Measurements from ENCODE around the gene CYFIP2. TPM values are rescaled to one million over a fixed set of nuclear protein-coding genes. Genes with fewer than 3 reads are reported as not detected.

The CYFIP2 gene
- total RNA-seq, 1 donor from 2014 or later: 37.4 TPM

DNA sequence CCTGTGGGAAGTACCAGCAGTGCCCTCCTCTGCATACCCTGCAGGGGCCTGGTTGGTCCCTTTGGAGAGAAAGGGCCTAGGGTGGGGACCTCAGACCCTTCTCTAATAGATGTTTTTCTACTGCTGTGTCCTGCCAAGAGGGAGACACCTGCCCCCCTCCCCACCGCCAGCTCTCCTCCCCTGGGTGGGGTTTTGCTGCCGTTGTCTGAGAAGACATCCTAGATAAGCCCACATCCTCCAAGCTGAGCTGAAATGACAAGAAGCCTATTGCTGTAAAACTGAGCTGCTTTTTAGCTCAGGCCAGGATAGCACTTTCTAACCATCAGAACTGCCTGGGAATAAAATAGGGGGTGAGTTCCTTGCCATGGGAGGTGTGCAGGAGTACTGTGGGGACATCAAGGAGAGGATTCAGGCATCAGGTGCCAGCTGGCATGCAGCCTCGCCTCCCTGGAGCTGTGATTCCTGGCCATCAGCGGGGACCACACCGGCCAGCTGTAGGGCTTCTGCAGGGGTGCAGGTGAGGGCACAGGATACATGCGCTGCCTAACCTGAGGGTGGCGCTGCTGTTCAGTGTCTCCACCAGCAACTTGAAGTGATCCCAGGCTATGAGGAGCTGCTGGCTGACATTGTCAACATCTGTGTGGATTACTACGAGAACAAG is 37.9 kb downstream of the CYFIP2 start:
- peaks cover under 1% of the 10 kb centered on the region for H3K36me3 Mint-ChIP-seq (ENCODE audit: low read depth)
- no peaks in the 10 kb centered on the region for H3K9me3 Mint-ChIP-seq (ENCODE audit: low read depth)
- peaks cover 2% of the 10 kb centered on the region for H3K4me1 Mint-ChIP-seq (ENCODE audit: low read depth)
- H3K27me3 Mint-ChIP-seq (ENCODE audit: low read depth): no peaks in the 10 kb centered on the region
- DNase-seq (ENCODE audit: low spot score): no peak
- H3K27ac Mint-ChIP-seq (ENCODE audit: unreplicated experiment): no peak overlapping the region
- TF ChIP-seq, protein P1, sequence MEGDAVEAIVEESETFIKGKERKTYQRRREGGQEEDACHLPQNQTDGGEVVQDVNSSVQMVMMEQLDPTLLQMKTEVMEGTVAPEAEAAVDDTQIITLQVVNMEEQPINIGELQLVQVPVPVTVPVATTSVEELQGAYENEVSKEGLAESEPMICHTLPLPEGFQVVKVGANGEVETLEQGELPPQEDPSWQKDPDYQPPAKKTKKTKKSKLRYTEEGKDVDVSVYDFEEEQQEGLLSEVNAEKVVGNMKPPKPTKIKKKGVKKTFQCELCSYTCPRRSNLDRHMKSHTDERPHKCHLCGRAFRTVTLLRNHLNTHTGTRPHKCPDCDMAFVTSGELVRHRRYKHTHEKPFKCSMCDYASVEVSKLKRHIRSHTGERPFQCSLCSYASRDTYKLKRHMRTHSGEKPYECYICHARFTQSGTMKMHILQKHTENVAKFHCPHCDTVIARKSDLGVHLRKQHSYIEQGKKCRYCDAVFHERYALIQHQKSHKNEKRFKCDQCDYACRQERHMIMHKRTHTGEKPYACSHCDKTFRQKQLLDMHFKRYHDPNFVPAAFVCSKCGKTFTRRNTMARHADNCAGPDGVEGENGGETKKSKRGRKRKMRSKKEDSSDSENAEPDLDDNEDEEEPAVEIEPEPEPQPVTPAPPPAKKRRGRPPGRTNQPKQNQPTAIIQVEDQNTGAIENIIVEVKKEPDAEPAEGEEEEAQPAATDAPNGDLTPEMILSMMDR (IDR thresholded peaks at IDR 0.05): peak; percentile 37
- H3K4me3 Mint-ChIP-seq (ENCODE audit: unreplicated experiment): no peak overlapping the region

DNA sequence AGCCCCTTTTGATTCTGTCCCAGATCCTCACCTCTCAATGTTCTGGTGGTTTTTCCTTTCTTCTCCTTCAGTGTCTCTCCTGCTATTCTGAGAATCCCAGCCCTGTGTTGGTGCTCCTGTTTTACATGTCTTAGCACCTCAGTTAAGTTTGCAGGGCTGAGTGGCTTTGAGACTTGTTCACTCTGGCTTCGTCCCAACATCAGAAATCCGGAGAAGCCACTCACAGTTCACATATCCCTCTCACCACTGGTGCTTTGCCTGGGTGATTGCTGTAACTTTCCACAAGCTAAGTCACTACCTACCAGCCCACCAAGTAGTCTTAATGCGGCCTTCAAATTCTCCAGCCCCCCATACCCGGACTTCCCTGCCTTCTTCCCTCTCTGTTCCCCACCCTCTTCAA is 40.2 kb downstream of the CYFIP2 start:
- H3K36me3 Mint-ChIP-seq (ENCODE audit: low read depth): no peaks in the 10 kb centered on the region
- no peak overlapping the region for H3K4me3 Mint-ChIP-seq (ENCODE audit: unreplicated experiment)
- H3K9me3 Mint-ChIP-seq (ENCODE audit: low read depth): no peaks in the 10 kb centered on the region
- H3K4me1 Mint-ChIP-seq (ENCODE audit: low read depth): peaks cover 5% of the 10 kb centered on the region
- no peaks in the 10 kb centered on the region for H3K27me3 Mint-ChIP-seq (ENCODE audit: low read depth)
- no peak for DNase-seq (ENCODE audit: low spot score)
- TF ChIP-seq, protein P1 (IDR thresholded peaks at IDR 0.05): no peak
- H3K27ac Mint-ChIP-seq (ENCODE audit: unreplicated experiment): no peak overlapping the region

DNA sequence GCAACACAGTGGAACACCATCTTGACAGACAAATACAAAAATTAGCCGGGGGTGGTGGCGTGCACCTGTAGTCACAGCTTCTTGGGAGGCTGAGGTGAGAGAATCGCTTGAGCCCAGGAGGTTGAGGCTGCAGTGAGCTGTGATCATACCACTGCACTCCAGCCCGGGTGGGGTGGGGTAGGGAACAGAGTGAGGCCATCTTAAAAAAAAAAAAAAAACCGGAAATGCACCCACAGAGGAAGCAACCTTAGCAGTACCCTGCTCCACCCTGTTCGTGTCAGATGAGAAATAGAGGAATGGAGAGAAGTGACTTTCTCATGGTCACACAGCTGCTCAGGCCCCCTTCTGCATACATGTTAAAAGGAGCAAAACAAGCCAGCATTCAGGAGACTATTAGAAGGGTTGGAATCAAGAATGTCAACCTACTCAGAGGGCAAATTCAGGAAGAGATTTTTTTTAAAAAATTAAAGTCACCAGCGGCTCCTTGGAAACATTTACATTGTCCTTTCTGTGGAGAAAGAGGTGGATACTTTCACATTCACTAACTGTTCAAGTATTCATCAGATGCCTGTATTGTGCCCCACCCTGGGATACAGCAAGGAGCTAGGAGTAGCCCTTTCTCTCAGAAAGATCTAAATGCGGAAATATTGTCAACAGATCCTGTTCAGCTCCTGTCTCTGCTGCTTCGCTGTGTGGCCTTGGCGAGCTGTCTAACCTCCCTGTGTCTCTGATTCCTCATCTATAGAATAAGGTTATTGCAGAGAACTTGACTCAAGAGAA is 41.0 kb downstream of the CYFIP2 start:
- H3K27ac Mint-ChIP-seq (ENCODE audit: unreplicated experiment): no peak overlapping the region
- TF ChIP-seq, protein P1 (IDR thresholded peaks at IDR 0.05): no peak
- no peaks in the 10 kb centered on the region for H3K9me3 Mint-ChIP-seq (ENCODE audit: low read depth)
- H3K4me3 Mint-ChIP-seq (ENCODE audit: unreplicated experiment): no peak overlapping the region
- H3K4me1 Mint-ChIP-seq (ENCODE audit: low read depth): peaks cover 5% of the 10 kb centered on the region
- H3K36me3 Mint-ChIP-seq (ENCODE audit: low read depth): no peaks in the 10 kb centered on the region
- H3K27me3 Mint-ChIP-seq (ENCODE audit: low read depth): no peaks in the 10 kb centered on the region
- DNase-seq (ENCODE audit: low spot score): no peak

DNA sequence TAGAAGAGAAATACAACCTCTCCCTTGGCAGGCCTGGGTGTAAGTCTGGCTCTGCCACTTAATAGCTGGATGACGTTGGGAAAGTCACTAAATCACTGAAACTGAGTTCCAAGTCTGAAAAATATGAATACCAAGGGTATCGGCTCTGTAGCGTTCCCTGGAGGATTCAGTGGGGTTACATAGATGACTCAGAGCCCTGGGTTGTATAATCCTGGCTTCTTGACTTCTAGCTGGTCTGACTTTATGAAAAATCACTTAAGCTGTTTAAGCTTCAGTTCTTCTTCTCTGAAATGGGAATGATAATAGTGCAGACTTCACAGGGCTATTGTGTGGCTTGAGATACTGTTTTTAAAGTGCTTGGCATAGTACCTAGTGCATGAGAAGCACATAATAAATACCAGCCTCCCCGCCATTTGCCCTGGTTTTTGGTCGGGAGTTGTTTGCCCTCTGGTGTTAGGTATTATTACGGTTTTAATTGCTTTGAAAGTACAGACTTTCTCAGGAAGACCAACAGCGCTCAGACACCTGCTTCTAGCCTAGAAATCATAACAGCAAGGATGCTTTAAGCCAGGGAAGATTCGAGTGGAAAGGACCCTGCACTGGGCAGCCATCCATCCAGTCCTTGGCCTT is 43.0 kb downstream of the CYFIP2 start:
- Mint-ChIP-seq H3K4me3 (ENCODE audit: unreplicated experiment) (no peak overlapping the region), H3K9me3 (ENCODE audit: low read depth) (no peaks in the 10 kb centered on the region), H3K27me3 (ENCODE audit: low read depth) (no peaks in the 10 kb centered on the region), H3K4me1 (ENCODE audit: low read depth) (peaks cover 5% of the 10 kb centered on the region), H3K36me3 (ENCODE audit: low read depth) (no peaks in the 10 kb centered on the region), H3K27ac (ENCODE audit: unreplicated experiment) (no peak overlapping the region)
- DNase-seq (ENCODE audit: low spot score): no peak
- TF ChIP-seq, protein P1 (IDR thresholded peaks at IDR 0.05): peak; percentile 68

DNA sequence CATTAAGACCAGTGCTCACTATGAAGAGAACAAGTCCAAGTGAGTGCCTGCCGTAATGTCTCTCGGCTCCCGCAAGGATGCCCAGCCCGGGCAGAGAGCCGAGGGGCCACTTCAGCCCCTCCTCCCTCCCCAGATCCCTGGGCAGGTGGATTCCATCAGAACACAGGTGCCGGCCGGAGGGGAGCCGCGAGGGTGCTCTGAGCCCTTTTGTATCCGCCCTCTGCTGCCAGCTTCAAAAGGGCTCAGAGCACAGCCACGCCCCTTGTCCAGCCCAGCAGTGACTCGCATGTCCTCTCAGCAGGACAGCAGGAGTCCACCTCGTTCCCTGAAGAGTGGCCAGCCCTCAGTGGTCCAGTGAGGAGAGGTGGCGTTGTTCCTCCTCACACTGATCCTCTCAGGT is 43.9 kb downstream of the CYFIP2 start:
- TF ChIP-seq, protein P1 (IDR thresholded peaks at IDR 0.05): no peak
- H3K27me3 Mint-ChIP-seq (ENCODE audit: low read depth): no peaks in the 10 kb centered on the region
- no peak overlapping the region for H3K4me3 Mint-ChIP-seq (ENCODE audit: unreplicated experiment)
- no peaks in the 10 kb centered on the region for H3K36me3 Mint-ChIP-seq (ENCODE audit: low read depth)
- no peaks in the 10 kb centered on the region for H3K9me3 Mint-ChIP-seq (ENCODE audit: low read depth)
- H3K4me1 Mint-ChIP-seq (ENCODE audit: low read depth): peaks cover 5% of the 10 kb centered on the region
- no peak for DNase-seq (ENCODE audit: low spot score)
- no peak overlapping the region for H3K27ac Mint-ChIP-seq (ENCODE audit: unreplicated experiment)
